ENCODE data around the gene CAPS2.

DNA sequence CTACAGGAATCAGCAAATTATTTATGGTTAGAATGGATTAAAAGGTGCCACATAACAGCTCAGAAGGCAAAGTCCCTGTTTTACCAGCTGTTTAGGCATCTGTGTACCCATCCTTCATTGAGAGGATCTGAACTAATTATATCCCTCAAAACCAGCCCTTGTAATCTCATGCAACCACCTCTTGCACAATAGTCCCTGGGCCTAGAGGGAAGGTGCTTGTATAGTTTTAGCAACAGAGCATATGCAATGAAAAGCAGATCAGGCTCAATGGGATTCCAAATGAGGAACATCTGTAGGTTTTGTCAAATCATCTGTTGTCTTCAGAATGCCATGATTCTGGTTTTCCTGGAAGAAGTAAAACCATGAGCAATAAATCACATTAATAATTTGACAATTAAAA, 34.8 kb upstream of the CAPS2 start:
- TF ChIP-seq CTCF (optimal IDR thresholded peaks at IDR 0.05 in 1 of 3, IDR thresholded peaks at IDR 0.05 in 1 of 3, conservative IDR thresholded peaks at IDR 0.05 in 1 of 3; ENCODE audit: extremely low read depth in 1 of 3, insufficient read depth in 2 of 3, low read length in 3 of 3) = no peak
- TF ChIP-seq EZH2 (IDR thresholded peaks at IDR 0.05; ENCODE audit: low read length) = no peak
